Skeletal muscle cell (primary cell): ENCODE measurements around the gene SORCS2.
"Not testable (repeated sequence)": the region's sequence is repeated elsewhere in the genome, so short reads cannot be mapped to it uniquely, and the experiment has no call there.

Experiments
- DNase-seq: peaks from one replicate; pipeline ENCODE4 v3.0.0-alpha.2; 2010; ENCODE audit warnings: low read depth
- H3K4me3 ChIP-seq: 2 replicates; pipeline ENCODE4 v1.5.1; 2011; ENCODE audit warnings: low read depth, mild to moderate bottlenecking, control low read depth, low read length, moderate library complexity

Gene SORCS2

GRCh38 chr4:7587433-7588405, 395.4 kb downstream of the SORCS2 start:
- no peak for DNase-seq
- no peak overlapping the region for H3K4me3 ChIP-seq

DNA sequence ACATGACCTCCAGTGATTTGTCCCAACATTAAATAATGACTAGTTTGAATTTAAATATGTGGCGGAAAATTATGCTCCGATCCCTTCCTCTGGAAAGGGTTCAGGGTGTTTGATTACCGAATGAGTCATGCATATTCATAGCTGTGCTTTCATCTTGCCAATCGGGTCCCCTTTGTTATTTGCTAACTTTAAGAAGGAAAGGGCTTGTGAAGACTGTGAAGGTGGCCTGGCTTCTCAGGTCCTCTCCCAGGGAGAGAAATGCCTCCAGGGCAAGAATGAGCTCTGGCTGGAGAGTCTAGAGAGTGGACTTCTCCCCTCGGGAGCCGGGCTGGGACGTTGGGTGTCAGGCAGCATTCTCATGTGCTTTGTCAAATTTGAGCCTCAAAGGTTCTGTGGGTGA, 397.9 kb downstream of the SORCS2 start:
- no peak for DNase-seq
- no peak overlapping the region for H3K4me3 ChIP-seq

- no peak for DNase-seq
- H3K4me3 ChIP-seq = no peak overlapping the region
Measured at GRCh38 chr4:7590899-7591298, 398.6 kb downstream of the SORCS2 start.

- H3K4me3 ChIP-seq = no peak overlapping the region
- DNase-seq = no peak
Measured at GRCh38 chr4:7591409-7592053, 399.2 kb downstream of the SORCS2 start.

DNA sequence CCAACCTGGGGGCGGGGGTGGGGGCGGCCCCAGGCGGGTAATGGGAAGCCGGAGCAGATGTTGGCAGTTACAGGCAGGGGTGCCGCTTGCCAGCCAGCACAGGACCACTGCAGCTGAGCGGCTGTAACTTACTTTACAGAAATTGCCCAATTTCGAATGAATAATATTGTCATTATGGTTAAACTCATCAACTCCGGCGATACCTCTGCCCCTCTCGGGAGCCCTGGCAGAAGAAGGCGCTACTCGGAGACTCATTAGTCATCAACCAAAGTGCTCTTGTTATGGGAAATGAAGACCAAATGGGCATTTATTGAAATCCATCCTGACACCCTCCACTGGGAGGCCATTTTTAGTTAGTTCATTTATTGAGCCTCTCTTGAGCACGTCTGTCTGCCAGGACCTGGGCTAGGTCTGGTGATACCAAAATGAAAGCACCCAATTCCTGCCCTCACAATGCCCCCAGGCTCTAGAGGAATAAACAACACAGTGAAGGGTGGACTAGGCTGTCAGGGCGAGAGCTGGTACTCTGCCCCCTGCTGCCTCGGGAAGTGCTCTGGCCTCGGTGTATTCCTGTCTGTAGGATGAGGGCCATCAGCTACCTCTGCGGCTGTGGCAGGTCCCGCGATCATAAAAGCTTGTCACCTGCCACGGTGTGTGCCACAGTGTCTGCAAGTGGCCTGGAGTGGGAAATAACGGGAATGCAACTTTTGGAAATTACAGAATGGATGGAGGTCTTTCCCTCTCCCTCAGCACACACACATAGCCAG, 401.5 kb downstream of the SORCS2 start:
- no peak for DNase-seq
- H3K4me3 ChIP-seq = no peak overlapping the region

DNA sequence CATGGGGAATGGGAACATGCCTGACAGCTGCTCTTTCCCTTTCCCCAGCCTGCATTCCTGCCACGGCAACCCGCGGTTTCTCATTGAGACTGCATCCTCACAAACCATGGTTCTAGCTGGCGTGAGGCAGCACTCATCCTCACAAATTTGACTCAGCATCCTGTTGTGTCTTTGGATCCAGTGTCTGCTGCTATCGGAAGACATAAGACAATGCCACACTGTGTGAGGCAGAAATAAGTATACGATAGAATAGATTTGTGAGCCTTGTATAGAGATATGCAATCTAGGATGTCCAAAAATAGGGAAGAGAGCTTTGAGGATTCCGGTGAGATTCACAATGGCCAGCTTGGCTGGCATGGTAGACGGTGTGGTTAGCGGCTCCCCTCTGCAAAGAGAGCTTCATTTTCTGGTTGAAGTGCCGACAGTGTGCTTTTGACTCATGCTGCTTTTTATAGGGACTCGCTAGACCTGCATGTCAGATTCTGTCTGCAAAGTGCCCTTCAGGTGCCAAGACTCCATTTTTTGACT, 403.7 kb downstream of the SORCS2 start:
- no peak overlapping the region for H3K4me3 ChIP-seq
- DNase-seq = no peak

DNA sequence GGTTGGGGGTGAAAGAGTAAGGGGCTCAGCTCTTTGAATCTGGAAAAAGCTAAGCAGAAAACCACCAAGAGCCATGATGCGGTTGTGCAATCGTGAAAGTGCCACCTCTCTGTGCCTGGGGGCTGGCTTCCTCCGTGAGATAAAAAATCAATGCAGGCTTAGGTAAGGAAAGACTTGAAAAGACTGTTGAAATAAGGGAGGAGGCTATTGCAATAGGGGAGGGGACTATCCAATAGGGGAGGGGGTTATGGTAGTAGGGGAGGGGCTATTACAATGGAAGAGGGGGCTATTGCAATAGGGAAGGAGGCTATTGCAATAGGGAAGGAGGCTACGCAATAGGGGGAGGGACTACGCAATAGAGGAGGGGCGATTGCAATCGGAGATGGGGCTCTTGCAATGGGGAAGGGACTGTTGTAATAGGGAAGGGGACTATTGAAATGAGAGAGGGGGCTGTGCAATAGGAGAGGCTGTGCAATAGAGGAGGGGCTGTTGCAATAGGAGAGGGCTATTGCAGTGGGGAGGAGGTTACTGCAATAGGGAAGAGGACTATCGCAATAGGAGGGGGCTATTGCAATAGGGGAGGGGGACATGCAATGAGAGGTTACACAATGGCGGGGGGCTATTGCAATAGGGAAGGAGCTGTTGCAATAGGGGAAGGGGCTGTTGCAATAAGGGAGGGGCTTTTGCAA, 404.7 kb downstream of the SORCS2 start:
- no peak for DNase-seq
- no peak overlapping the region for H3K4me3 ChIP-seq

GRCh38 chr4:7598939-7599790, 406.8 kb downstream of the SORCS2 start:
- DNase-seq = no peak
- H3K4me3 ChIP-seq = no peak overlapping the region

GRCh38 chr4:7600247-7600646, 407.9 kb downstream of the SORCS2 start:
- no peak overlapping the region for H3K4me3 ChIP-seq

GRCh38 chr4:7602166-7602565, 409.8 kb downstream of the SORCS2 start:
- DNase-seq, H3K4me3 ChIP-seq: not testable (repeated sequence)

More at GRCh38 chr4:7600247-7600646, 407.9 kb downstream of the SORCS2 start:
- no peak for DNase-seq

DNA sequence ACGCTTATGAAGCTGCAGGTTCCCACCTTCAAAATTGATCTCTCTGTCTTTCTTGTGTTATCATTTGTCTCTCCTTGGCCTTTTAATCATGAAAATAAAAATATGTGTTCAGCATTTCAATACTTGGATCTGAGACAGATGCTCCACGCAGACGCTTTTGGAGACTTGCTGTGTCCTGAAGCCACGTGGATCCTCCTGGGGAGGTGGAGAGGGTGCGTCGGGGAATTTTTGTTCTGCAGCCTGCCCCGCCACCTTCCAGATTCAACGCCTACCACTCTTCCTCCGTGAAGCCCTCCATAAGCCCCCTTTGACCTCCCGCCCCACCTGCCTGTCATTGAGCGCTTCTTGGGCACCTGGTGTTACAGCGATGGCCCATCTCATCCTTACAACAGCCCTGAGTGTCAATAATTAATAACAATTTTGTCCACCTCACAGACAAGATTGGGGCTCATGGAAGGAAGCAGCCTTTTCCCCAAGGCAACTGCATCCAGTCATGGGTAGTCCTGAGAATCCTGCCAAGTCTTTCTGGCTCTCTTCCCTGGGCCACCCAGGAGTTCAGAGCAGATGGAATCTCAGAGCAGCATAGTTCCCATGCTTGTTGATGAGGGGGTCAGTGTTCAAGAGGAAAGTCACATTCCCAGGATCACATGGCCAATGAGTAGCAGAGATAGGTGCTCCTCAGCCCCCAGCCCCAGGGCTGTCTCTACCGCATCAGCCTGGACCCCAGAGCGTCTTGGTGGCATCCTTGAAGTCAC, 415.0 kb downstream of the SORCS2 start:
- DNase-seq = no peak
- H3K4me3 ChIP-seq = no peak overlapping the region

DNA sequence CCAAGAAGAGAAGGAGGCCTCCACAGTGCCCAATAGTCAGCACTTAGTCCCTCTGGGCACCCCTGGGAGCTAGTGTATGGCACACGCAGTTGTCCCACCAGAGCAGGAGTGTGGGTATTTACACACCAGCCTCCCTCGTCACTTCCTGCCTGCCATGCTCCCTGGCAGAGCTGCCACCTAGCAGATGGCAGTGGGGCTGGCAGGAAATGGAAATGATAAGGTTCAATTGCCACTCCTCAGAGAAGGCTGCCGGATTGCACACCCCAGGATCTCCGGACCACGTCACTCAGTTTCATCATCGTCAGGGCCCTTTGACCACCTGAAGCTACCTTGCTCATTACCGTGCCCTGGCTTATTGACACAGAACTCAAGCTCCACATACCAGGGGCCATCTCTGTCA, 415.7 kb downstream of the SORCS2 start:
- no peak for DNase-seq
- H3K4me3 ChIP-seq = no peak overlapping the region

- no peak for DNase-seq
- H3K4me3 ChIP-seq = no peak overlapping the region
Measured at GRCh38 chr4:7609316-7609715, 417.0 kb downstream of the SORCS2 start.

DNA sequence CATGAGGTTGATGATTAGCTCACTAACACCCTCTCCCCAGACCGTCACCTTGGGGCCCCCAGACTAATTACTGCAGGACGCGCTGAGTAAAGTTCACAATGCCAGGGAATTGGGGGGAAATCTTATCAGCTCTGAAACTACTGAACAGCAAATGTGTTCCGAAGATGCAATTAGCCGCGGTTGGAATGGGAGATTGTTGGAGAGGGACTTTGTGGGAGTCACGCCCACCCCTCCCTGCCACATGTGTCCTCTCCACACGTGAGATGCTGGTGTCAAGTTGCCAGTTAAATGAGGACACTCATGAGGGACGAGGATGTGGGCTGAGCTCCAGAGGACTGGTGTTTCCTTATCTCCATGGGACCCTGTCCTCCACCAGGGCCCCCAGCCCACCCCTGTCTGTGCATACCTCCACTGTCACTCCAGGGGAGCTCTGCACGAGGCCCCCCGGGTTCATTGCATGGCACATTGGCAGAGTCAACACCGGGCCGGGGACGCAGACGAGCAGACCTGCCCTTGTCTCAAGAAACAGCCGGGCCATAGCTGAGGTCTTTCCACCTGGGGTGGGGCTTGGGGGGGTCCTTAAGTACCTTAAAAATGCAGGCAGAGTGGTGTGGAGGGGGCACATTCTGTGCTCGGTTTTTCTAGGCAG, 417.8 kb downstream of the SORCS2 start:
- no peak for DNase-seq
- no peak overlapping the region for H3K4me3 ChIP-seq

DNA sequence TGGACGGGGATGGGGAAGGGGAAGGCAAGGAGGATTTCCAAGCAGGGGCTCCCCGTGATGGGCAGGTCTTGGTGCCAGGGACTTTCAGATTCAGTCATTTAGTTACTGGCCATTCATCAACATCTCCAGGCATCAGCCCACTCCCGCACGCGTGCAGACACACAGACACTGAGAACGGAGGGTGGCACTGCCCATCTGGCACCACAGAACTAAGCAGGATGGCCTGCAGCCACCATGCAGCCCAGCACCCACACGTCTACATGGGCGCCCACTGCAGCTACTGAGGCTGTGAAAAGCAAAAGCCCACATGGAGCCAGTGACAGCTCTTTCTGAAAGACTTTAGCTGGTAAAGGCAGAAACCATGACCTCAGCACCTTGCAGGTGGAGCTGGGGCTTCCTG, 418.5 kb downstream of the SORCS2 start:
- no peak overlapping the region for H3K4me3 ChIP-seq
- no peak for DNase-seq

DNA sequence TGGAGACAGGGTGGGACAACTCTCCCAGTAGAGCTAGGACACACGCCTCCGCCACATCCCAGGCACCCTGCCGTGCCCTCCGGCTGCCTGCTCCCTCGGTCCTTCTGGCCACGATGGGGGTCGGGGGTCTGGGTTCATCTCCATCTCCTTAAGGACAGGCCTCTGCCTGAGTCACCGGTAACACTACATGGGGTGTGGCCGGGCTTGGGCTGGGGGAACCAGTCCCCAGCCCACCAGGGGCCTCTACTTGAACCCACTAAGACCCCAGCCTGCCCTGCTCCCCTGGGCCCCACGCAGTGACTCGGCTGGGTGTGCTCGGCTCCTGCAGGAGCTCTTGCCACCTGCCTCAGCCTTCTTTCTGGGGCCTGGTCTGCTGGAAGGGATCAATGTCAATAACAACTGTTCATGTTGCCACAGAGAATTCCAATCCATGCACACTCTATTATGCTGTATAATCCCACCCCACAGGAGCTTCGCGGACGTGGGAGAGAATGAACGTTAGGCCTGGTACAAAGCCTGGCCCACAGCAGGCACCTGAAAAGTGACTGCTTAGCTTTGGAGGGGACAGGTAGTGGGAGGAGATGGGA, 420.1 kb downstream of the SORCS2 start:
- no peak overlapping the region for H3K4me3 ChIP-seq
- no peak for DNase-seq
